Measurements from ENCODE around the gene ORAI3. TPM values are rescaled to one million over a fixed set of nuclear protein-coding genes. Genes with fewer than 3 reads are reported as not detected.

Gene ORAI3
- total RNA-seq (44.2 and 74.1 TPM in 2 replicates), polyA plus RNA-seq (24.6 and 41.1 TPM in 2 replicates), polyA minus RNA-seq (ENCODE audit: low replicate concordance) (35.2 and 72.6 TPM in 2 replicates)
- polyA plus RNA-seq (2012), result 19.0 and 29.7 TPM in 2 replicates

DNA sequence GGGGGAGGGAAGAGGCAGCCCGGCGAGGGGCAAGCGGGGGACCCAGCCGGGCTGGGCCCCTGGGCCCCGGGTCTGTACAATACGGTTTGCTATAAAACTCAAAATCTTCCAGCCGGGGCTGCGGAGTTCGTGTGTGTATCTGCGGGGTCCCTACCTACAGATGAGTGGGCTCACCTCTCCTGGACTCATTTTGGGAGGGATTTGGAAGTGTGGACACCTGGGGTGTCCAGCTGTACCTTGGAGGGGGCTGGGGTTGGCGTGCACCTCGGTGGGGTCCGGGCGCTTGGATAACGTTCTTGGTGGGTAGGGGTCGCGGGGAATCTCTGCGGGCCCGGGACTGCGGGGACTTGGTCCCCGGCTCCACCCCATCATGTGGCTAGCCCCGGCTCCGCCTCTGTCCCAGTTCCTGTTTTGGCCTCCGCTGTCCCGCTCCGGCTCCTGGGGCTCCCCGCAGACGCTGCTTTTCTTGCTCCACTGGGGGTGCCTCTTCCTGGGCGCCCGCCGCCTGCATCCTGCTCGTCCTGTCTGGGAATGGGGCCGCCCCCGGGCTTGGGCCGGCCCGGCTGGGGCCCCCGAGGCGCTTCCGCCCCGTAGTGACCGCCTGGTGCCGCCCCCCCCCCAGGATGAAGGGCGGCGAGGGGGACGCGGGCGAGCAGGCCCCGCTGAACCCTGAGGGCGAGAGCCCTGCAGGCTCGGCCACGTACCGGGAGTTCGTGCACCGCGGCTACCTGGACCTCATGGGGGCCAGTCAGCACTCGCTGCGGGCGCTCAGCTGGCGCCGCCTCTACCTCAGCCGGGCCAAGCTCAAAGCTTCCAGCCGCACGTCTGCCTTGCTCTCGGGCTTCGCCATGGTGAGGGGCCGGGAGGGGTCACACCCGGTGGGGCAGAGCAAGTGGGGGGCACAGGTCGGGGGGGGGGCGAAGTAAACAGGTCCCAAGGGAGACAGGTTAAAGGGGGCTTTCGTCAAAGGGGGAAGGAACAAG is at the start of gene ORAI3:
TSS of gene ORAI3 (plus strand) at position 402 of the 983 bp plus-strand sequence. CDS start at position 624, 222 bp downstream.
- Histone ChIP-seq H3K9me3 (ENCODE audit: control insufficient read depth, insufficient read depth, low read depth, low read length) (no peaks in the 10 kb centered on the region), H3K4me1 (ENCODE audit: control insufficient read depth, extremely low read depth, insufficient read depth, low read length) (peaks cover 24% of the 10 kb centered on the region), H3K27me3 (ENCODE audit: control insufficient read depth, insufficient read depth, low read length) (no peaks in the 10 kb centered on the region), H3K4me2 (ENCODE audit: extremely low read depth, insufficient read depth, low read length) (peak within 1 kb of the TSS; percentile 97), H2AFZ (ENCODE audit: low read length) (no peak within 1 kb of the TSS), H3K4me3 (replicated peaks in 1 of 4; ENCODE audit: control extremely low read depth in 1 of 4, insufficient read depth in 1 of 4, low read depth in 3 of 4, low read length in 4 of 4) (peak within 1 kb of the TSS; percentile 43 to 89 (median 82)), H3K9ac (ENCODE audit: insufficient read depth, low read length) (peak within 1 kb of the TSS; percentile 76), H3K36me3 (ENCODE audit: control insufficient read depth, insufficient read depth, low read length) (peaks cover 15% of the 10 kb centered on the region), H4K20me1 (ENCODE audit: control insufficient read depth, extremely low read depth, insufficient read depth, low read length) (no peaks in the 10 kb centered on the region), H3K27ac (ENCODE audit: insufficient read depth, low read length) (peak within 1 kb of the TSS; percentile 85), H3K79me2 (ENCODE audit: control insufficient read depth, insufficient read depth, low read length) (peaks cover 8% of the 10 kb centered on the region)
- TF ChIP-seq, protein P1, sequence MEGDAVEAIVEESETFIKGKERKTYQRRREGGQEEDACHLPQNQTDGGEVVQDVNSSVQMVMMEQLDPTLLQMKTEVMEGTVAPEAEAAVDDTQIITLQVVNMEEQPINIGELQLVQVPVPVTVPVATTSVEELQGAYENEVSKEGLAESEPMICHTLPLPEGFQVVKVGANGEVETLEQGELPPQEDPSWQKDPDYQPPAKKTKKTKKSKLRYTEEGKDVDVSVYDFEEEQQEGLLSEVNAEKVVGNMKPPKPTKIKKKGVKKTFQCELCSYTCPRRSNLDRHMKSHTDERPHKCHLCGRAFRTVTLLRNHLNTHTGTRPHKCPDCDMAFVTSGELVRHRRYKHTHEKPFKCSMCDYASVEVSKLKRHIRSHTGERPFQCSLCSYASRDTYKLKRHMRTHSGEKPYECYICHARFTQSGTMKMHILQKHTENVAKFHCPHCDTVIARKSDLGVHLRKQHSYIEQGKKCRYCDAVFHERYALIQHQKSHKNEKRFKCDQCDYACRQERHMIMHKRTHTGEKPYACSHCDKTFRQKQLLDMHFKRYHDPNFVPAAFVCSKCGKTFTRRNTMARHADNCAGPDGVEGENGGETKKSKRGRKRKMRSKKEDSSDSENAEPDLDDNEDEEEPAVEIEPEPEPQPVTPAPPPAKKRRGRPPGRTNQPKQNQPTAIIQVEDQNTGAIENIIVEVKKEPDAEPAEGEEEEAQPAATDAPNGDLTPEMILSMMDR (conservative IDR thresholded peaks at IDR 0.05 in 1 of 2, IDR thresholded peaks at IDR 0.05 in 1 of 2; ENCODE audit: low read depth in 1 of 2, low read length in 2 of 2), result no peak
- no peak for TF ChIP-seq EZH2 (IDR thresholded peaks at IDR 0.05; ENCODE audit: low read length, missing control alignments)
- DNase-seq (ENCODE audit: low read depth in 2 of 2), result peak; percentile 53 to 63

DNA sequence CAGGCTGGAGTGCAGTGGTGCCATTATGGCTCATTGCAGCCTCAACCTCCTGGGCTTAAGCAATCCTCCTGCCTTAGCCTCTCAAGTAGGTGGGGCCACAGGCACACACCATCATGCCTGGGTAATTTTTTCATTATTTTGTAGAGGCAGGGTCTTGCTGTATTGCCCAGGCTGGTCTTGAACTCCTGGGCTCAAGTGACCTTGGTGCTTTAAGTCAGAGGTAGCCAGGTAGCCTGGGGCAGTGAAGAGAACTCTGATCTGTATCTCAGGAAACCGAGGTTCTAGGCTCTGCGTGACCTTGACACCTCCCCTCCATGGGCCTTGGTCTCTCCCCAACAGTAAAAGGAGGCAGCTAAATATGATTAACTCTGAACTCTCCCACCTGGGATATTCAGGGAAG is 49.1 kb upstream of the ORAI3 start:
- DNase-seq (ENCODE audit: low read depth in 2 of 2), result no peak
- H3K27ac ChIP-seq (ENCODE audit: insufficient read depth, low read length), result no peak overlapping the region
- no peak overlapping the region for H2AFZ ChIP-seq (ENCODE audit: low read length)
- H3K4me1 ChIP-seq (ENCODE audit: control insufficient read depth, extremely low read depth, insufficient read depth, low read length), result peaks cover 17% of the 10 kb centered on the region
- no peaks in the 10 kb centered on the region for H3K9me3 ChIP-seq (ENCODE audit: control insufficient read depth, insufficient read depth, low read depth, low read length)
- H3K79me2 ChIP-seq (ENCODE audit: control insufficient read depth, insufficient read depth, low read length), result no peaks in the 10 kb centered on the region
- H3K4me2 ChIP-seq (ENCODE audit: extremely low read depth, insufficient read depth, low read length), result no peak overlapping the region
- peaks cover 1% of the 10 kb centered on the region for H3K36me3 ChIP-seq (ENCODE audit: control insufficient read depth, insufficient read depth, low read length)
- no peak overlapping the region for H3K9ac ChIP-seq (ENCODE audit: insufficient read depth, low read length)
- H3K27me3 ChIP-seq (ENCODE audit: control insufficient read depth, insufficient read depth, low read length), result no peaks in the 10 kb centered on the region
- TF ChIP-seq, protein P1 (conservative IDR thresholded peaks at IDR 0.05 in 1 of 2, IDR thresholded peaks at IDR 0.05 in 1 of 2; ENCODE audit: low read depth in 1 of 2, low read length in 2 of 2), result no peak
- TF ChIP-seq EZH2 (IDR thresholded peaks at IDR 0.05; ENCODE audit: low read length, missing control alignments), result no peak
- H4K20me1 ChIP-seq (ENCODE audit: control insufficient read depth, extremely low read depth, insufficient read depth, low read length), result no peaks in the 10 kb centered on the region
- H3K4me3 ChIP-seq (replicated peaks in 1 of 4; ENCODE audit: control extremely low read depth in 1 of 4, insufficient read depth in 1 of 4, low read depth in 3 of 4, low read length in 4 of 4), result no peak overlapping the region

DNA sequence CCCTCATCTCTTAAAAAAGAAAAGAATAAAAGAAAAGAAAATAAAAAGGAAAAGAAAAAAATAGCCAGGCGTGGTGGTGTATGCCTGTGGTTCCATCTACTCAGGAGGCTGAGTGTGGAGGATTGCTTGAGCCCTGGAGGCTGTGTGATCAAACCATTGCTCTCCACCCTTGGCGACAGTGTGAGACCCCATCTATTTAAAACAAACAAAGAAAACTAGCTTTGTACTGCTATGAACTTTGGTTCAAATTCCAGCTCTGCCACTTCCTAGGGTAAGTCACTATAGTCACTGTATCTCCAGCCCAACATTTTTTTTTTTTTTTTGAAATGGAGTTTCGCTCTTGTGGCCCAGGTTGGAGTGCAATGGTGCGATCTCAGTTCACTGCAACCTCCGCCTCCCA is 48.3 kb upstream of the ORAI3 start:
- Histone ChIP-seq H3K9me3 (ENCODE audit: control insufficient read depth, insufficient read depth, low read depth, low read length) (no peaks in the 10 kb centered on the region), H3K4me2 (ENCODE audit: extremely low read depth, insufficient read depth, low read length) (no peak overlapping the region), H3K27ac (ENCODE audit: insufficient read depth, low read length) (no peak overlapping the region), H4K20me1 (ENCODE audit: control insufficient read depth, extremely low read depth, insufficient read depth, low read length) (no peaks in the 10 kb centered on the region), H3K4me1 (ENCODE audit: control insufficient read depth, extremely low read depth, insufficient read depth, low read length) (peaks cover 9% of the 10 kb centered on the region), H2AFZ (ENCODE audit: low read length) (no peak overlapping the region), H3K9ac (ENCODE audit: insufficient read depth, low read length) (no peak overlapping the region), H3K79me2 (ENCODE audit: control insufficient read depth, insufficient read depth, low read length) (no peaks in the 10 kb centered on the region), H3K36me3 (ENCODE audit: control insufficient read depth, insufficient read depth, low read length) (peaks cover 1% of the 10 kb centered on the region), H3K4me3 (replicated peaks in 1 of 4; ENCODE audit: control extremely low read depth in 1 of 4, insufficient read depth in 1 of 4, low read depth in 3 of 4, low read length in 4 of 4) (no peak overlapping the region), H3K27me3 (ENCODE audit: control insufficient read depth, insufficient read depth, low read length) (no peaks in the 10 kb centered on the region)
- TF ChIP-seq, protein P1 (conservative IDR thresholded peaks at IDR 0.05 in 1 of 2, IDR thresholded peaks at IDR 0.05 in 1 of 2; ENCODE audit: low read depth in 1 of 2, low read length in 2 of 2), result no peak
- no peak for TF ChIP-seq EZH2 (IDR thresholded peaks at IDR 0.05; ENCODE audit: low read length, missing control alignments)
- no peak for DNase-seq (ENCODE audit: low read depth in 2 of 2)

All from fibroblast of lung (primary cell).